GM13976 (cell line): ENCODE results near the gene STON1.
"Not testable (repeated sequence)": the region's sequence is repeated elsewhere in the genome, so short reads cannot be mapped to it uniquely, and the experiment has no call there.

Experiments
- DNase-seq: peaks from one replicate; pipeline ENCODE4 v3.0.0; 2012; ENCODE audit warnings: low spot score
- in situ Hi-C: fragments of 300-500 bp; cut with MboI; formaldehyde crosslinking; loops from one replicate; pipeline ENCODE4 v1.12.0; 2022; ENCODE audit warnings: low sequenced_read_pairs, mixed read lengths, inconsistent platforms; ENCODE audit not compliant: unreplicated experiment
- TF ChIP-seq, protein P1 (sequence below): IDR thresholded peaks from 2 replicates; pipeline ENCODE4 v1.5.1; 2012; ENCODE audit warnings: borderline replicate concordance, mild to moderate bottlenecking; ENCODE audit not compliant: insufficient read depth; ENCODE audit errors: extremely low read depth, missing control alignments, control extremely low read depth

STON1 gene

DNA sequence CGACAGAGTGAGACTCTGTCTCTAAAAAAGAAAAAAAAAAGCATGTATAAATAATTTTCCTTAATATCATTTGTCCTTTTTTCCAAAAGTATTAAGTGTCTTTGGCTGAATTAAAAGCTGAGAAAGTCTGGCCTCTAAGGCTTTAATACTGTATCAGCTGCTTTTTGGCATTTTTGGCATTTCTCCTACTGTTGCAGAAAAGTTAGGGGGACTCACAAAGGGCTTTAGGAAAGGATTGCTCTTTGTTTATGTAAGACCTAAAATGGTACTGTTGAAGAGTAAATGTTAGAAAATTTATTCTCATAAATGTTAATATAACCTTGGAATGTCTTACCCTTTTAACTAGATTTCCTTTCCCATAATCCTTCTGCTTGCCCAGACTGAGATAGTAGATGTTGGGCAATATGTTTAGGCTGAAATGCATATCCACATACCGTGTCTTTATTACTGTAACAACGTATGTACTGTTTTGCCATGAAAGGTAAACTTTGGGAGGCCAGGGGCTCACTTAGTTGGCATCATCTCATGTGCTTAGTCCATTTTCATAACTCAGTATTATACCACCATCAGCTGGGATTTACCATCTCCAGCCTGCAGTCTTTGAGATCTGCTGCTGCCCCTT lies 18.0 kb upstream of the STON1 start:
- DNase-seq: no peak
- in situ Hi-C loops: no loop called here

DNA sequence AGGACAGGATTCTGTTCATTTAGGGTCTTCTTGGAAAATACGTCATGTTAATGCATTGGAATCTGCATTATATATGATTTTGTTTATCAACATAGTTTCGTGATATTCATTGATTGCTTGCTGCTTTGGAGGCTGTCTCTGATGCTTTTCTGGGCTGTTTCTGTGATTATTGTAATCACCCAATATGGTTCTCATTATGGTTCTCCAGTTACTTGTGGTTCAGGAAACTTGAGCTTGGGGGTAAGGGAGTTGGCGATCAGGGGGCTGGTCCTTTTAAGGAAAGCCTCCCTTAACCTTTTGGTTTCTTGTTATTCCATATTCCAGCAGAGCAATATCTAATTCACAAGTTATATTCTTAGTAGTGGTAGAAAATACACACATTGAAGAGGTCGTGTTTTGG lies 17.4 kb upstream of the STON1 start:
- TF ChIP-seq, protein P1, sequence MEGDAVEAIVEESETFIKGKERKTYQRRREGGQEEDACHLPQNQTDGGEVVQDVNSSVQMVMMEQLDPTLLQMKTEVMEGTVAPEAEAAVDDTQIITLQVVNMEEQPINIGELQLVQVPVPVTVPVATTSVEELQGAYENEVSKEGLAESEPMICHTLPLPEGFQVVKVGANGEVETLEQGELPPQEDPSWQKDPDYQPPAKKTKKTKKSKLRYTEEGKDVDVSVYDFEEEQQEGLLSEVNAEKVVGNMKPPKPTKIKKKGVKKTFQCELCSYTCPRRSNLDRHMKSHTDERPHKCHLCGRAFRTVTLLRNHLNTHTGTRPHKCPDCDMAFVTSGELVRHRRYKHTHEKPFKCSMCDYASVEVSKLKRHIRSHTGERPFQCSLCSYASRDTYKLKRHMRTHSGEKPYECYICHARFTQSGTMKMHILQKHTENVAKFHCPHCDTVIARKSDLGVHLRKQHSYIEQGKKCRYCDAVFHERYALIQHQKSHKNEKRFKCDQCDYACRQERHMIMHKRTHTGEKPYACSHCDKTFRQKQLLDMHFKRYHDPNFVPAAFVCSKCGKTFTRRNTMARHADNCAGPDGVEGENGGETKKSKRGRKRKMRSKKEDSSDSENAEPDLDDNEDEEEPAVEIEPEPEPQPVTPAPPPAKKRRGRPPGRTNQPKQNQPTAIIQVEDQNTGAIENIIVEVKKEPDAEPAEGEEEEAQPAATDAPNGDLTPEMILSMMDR: no peak
- no peak for DNase-seq
- in situ Hi-C loops: no loop called here

More for the DNA sequence above, 18.0 kb upstream of the STON1 start:
- TF ChIP-seq, protein P1: no peak

- in situ Hi-C loops: no loop called here
- DNase-seq: no peak
- TF ChIP-seq, protein P1: no peak
Observed at GRCh38 chr2:48514348-48515003, 15.5 kb upstream of the STON1 start.

DNA sequence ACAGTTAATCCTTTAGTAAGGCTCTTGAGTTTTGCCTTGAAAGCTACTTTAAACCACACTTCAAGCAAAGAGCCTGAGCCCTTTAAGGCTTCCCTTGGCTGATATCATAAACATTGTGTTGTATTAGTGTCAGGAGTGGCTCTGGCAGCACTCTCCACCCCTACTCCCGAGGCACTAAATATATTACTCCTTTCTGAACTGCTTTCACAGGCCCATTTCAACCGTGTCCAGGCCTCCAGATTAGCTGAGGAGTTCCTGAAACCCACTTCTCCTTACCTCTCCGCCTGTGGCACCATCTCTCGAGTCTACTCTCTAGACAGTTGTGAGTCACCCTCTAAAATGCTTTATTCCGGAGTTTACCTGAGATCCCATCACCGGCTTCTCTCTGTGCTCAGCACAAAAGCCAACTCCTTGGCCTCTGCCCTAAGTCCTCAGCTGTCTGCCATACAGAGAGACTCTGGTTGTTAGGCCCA lies 14.4 kb upstream of the STON1 start:
- in situ Hi-C loops: no loop called here
- TF ChIP-seq, protein P1: no peak
- no peak for DNase-seq

GRCh38 chr2:48519593-48519992 lies 10.4 kb upstream of the STON1 start:
- DNase-seq: no peak
- TF ChIP-seq, protein P1: no peak

DNA sequence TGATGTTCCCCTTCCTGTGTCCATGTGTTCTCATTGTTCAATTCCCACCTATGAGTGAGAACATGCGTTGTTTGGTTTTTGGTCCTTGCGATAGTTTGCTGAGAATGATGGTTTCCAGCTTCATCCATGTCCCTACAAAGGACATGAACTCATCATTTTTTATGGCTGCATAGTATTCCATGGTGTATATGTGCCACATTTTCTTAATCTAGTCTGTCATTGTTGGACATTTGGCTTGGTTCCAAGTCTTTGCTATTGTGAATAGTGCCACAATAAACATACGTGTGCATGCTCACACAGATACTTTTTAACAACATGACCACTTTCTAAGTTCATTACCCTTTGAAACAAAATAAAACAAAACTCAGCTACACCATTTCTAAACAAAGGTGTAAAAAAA lies 5.2 kb upstream of the STON1 start:
- in situ Hi-C loops: not testable (repeated sequence)

More at GRCh38 chr2:48519593-48519992, 10.4 kb upstream of the STON1 start:
- in situ Hi-C loops: no loop called here

GRCh38 chr2:48525269-48525943 lies 4.5 kb upstream of the STON1 start:
- no peak for DNase-seq
- in situ Hi-C loops: no loop called here
- TF ChIP-seq, protein P1: no peak

More for the DNA sequence above, 5.2 kb upstream of the STON1 start:
- not testable (repeated sequence) for DNase-seq
